Spleen (tissue), 11 donors: ENCODE data around the gene TRMT1. TPM values are rescaled to one million over a fixed set of nuclear protein-coding genes. Genes with fewer than 3 reads are reported as not detected.

Source experiments
- DNase-seq: peaks from one replicate; pipeline ENCODE4 v3.0.0-alpha.2; 2020
- H3K27ac ChIP-seq, 8 donors: fragments of 200-600 bp; sonication (generic) in 7 of 8; 1 replicate in 4 of 8; 2 replicates in 4 of 8; pipeline versions ENCODE4 v1.5.0 to v1.8.0; 2016 to 2021; ENCODE audit warnings: inconsistent platforms in 4 of 8, mild to moderate bottlenecking in 4 of 8, moderate library complexity in 1 of 8
- H3K27me3 ChIP-seq, 7 donors: fragments of 200-600 bp; sonication (generic) in 6 of 7; replicated peaks in 1 of 7; 1 replicate in 4 of 7; 2 replicates in 3 of 7; pipeline versions ENCODE4 v1.5.0 to v1.8.0; 2016 to 2021; ENCODE audit warnings: inconsistent platforms in 3 of 7, mild to moderate bottlenecking in 1 of 7
- H3K36me3 ChIP-seq, 6 donors: fragments of 200-600 bp; sonication (generic) in 5 of 6; 1 replicate in 4 of 6; 2 replicates in 2 of 6; pipeline versions ENCODE4 v1.5.0 to v1.8.0; 2016 to 2021; ENCODE audit warnings: inconsistent platforms in 2 of 6
- H3K4me1 ChIP-seq, 6 donors: fragments of 200-600 bp; sonication (generic) in 5 of 6; 1 replicate in 3 of 6; 2 replicates in 3 of 6; pipeline versions ENCODE4 v1.5.0 to v1.8.0; 2016 to 2021; ENCODE audit warnings: inconsistent platforms in 3 of 6
- H3K4me3 ChIP-seq, 8 donors: fragments of 200-600 bp; sonication (generic) in 7 of 8; 1 replicate in 4 of 8; 2 replicates in 4 of 8; pipeline versions ENCODE4 v1.5.0 to v1.8.0; 2016 to 2021; ENCODE audit warnings: inconsistent platforms in 4 of 8, mild to moderate bottlenecking in 4 of 8, moderate library complexity in 2 of 8
- H3K9me3 ChIP-seq, 8 donors: fragments of 200-600 bp; sonication (generic) in 7 of 8; 1 replicate in 4 of 8; 2 replicates in 4 of 8; pipeline versions ENCODE4 v1.5.0 to v1.8.0; 2016 to 2021; ENCODE audit warnings: inconsistent platforms in 4 of 8
- CTCF ChIP-seq, 11 experiments: fragments of 200-600 bp in 7 of 11; fragments of 450-650 bp in 4 of 11; sonication (generic) in 4 of 11; IDR thresholded peaks in 8 of 11; conservative IDR thresholded peaks in 3 of 11; 1 replicate in 7 of 11; 2 replicates in 4 of 11; pipeline versions ENCODE4 v1.4.0 to v1.8.0; 2016 to 2021; ENCODE audit warnings: antibody characterized with exemption in 11 of 11, inconsistent platforms in 4 of 11, mild to moderate bottlenecking in 1 of 11
- POLR2A ChIP-seq, 3 donors: fragments of 450-650 bp; IDR thresholded peaks; one replicate each; pipeline ENCODE4 v1.5.1; 2017; ENCODE audit warnings: antibody characterized with exemption in 3 of 3, mild to moderate bottlenecking in 1 of 3
- POLR2AphosphoS5 ChIP-seq, 3 donors: sonication (generic); formaldehyde crosslinking; IDR thresholded peaks; one replicate each; pipeline ENCODE4 v1.5.1; 2017; ENCODE audit warnings: antibody characterized with exemption in 3 of 3
- WGBS, 5 donors: extraction: QIAGEN DNeasy Blood & Tissue Kit in 3 of 5; methylation state at CpG; one replicate each; pipeline versions ENCODE4 v1.1.5 to v1.1.7; 2013 to 2018; 5-methylcytosine and 5-hydroxymethylcytosine counted together
- intact Hi-C: fragments of 100-400 bp; cut with DNase I; formaldehyde crosslinking; loops from one replicate; pipeline ENCODE4 v1.15.0; 2023; ENCODE audit warnings: low total_unique reads
- polyA plus RNA-seq, 3 donors: library from polyadenylated mRNA; stranded (reverse); fragments of 200-250 nt; gene quantifications; one replicate each; pipeline ENCODE4 v1.2.1, GENCODE V29; 2013
- total RNA-seq, 7 donors: library from RNA; depleted of rRNA in 3 of 7; stranded (reverse); fragments of >200 nt in 3 of 7; fragmentation: NEBNext Ultra II Directional in 4 of 7; extraction: Animal tissue kit (Norgen Biotek cat#: 25700) in 4 of 7; gene quantifications; one replicate each; pipeline versions ENCODE4 v1.1.0 to v1.2.1, GENCODE V29; 2016 to 2021
- donor health status: healthy with polysubstance abuse.
- donor health status: DM: no; HTN: no; CAD: no; lungs with moderate emphysema.
- donor health status: DM: no; HTN: no; CAD: no.
- donor health status: Bipolar disorder and iron deficiency.
- donor health status: healthy.
- donor health status: DM: no; HTN: no; CAD: no.
- donor health status: DM: yes; HTN: yes; CAD: no.

Gene TRMT1
- total and polyA plus RNA-seq, 10 donors, result 27.7 to 109 (median 47.3) TPM

DNA sequence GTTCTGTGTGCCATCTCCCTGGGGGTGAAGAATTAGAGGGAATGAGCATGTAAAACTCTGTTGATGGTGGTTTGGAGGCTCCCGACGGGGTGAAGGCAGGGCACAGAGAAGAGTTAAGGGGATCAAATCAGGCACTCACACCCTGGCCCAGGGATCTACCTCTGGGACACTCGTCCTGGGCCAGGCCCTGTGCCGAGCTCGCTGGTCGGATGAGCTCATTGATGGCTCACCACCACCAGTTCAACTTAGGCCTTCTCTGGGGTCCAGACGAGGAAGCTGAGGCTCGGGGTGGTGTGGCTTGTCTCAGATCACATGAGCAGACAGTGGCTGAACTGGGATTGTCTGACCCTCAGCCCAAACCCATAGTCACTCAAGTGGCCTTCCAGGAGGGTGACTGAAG is 3.1 kb upstream of the TRMT1 start:
- intact Hi-C loops, result no loop called here
- Histone ChIP-seq H3K27ac (peak overlapping the region in 2 of 8 donors; percentile 86 to 88), H3K4me3 (peak overlapping the region in 4 of 8 donors; percentile 6 to 100 (median 90)), H3K36me3 (peaks cover 0 to 29% (median 2%) of the 10 kb centered on the region in 6 donors), H3K4me1 (peaks cover 22 to 80% (median 60%) of the 10 kb centered on the region in 6 donors), H3K27me3 (no peaks in the 10 kb centered on the region), H3K9me3 (no peaks in the 10 kb centered on the region)
- 74 to 90% (median 79%) methylated on average over 7 to 8 of the region's 8 CpGs for WGBS, 5 donors
- no peak for TF ChIP-seq POLR2AphosphoS5 (IDR thresholded peaks at IDR 0.05)
- TF ChIP-seq CTCF (IDR thresholded peaks at IDR 0.05 in 8 of 11, conservative IDR thresholded peaks at IDR 0.05 in 3 of 11), result no peak
- TF ChIP-seq POLR2A (IDR thresholded peaks at IDR 0.05), result no peak
- DNase-seq, result no peak

- Histone ChIP-seq H3K4me1 (peaks cover 22 to 86% (median 60%) of the 10 kb centered on the region in 6 donors), H3K9me3 (no peaks in the 10 kb centered on the region), H3K36me3 (peaks cover 0 to 33% (median 9%) of the 10 kb centered on the region in 6 donors), H3K4me3 (peak overlapping the region; percentile 81 to 100 (median 98)), H3K27ac (peak overlapping the region in 5 of 8 donors; percentile 62 to 88 (median 84)), H3K27me3 (no peaks in the 10 kb centered on the region)
- TF ChIP-seq POLR2AphosphoS5 (IDR thresholded peaks at IDR 0.05), result no peak
- intact Hi-C loops, result no loop called here
- 1 to 3% (median 1%) methylated on average over 30 to 57 of the region's 57 CpGs for WGBS, 5 donors
- DNase-seq, result peak; percentile 91
Observed at GRCh38 chr19:13118424-13119193, 2.1 kb upstream of the TRMT1 start.

GRCh38 chr19:13117772-13118423 is 1.4 kb upstream of the TRMT1 start, which contains the start of gene NACC1:
Gene NACC1 (plus strand): TSS chr19:13118264. CDS start chr19:13135208, 16,944 bp downstream.
- peak in 1 of 11 experiments; percentile 15 for TF ChIP-seq CTCF (IDR thresholded peaks at IDR 0.05 in 8 of 11, conservative IDR thresholded peaks at IDR 0.05 in 3 of 11)
- TF ChIP-seq POLR2AphosphoS5 (IDR thresholded peaks at IDR 0.05), result peak; percentile 58 to 70 (median 59)
- no peak for TF ChIP-seq POLR2A (IDR thresholded peaks at IDR 0.05)
- intact Hi-C loops, result no loop called here
- 3 to 6% (median 3%) methylated on average over 26 to 65 of the region's 65 CpGs for whole genome bisulfite sequencing, 5 donors
- Histone ChIP-seq H3K9me3 (no peaks in the 10 kb centered on the region), H3K27me3 (no peaks in the 10 kb centered on the region), H3K27ac (peak within 1 kb of the TSS; percentile 71 to 88 (median 82)), H3K4me3 (peak within 1 kb of the TSS; percentile 81 to 100 (median 98)), H3K4me1 (peaks cover 22 to 82% (median 60%) of the 10 kb centered on the region in 6 donors), H3K36me3 (peaks cover 0 to 41% (median 14%) of the 10 kb centered on the region in 6 donors)
- DNase-seq, result peak; percentile 98

DNA sequence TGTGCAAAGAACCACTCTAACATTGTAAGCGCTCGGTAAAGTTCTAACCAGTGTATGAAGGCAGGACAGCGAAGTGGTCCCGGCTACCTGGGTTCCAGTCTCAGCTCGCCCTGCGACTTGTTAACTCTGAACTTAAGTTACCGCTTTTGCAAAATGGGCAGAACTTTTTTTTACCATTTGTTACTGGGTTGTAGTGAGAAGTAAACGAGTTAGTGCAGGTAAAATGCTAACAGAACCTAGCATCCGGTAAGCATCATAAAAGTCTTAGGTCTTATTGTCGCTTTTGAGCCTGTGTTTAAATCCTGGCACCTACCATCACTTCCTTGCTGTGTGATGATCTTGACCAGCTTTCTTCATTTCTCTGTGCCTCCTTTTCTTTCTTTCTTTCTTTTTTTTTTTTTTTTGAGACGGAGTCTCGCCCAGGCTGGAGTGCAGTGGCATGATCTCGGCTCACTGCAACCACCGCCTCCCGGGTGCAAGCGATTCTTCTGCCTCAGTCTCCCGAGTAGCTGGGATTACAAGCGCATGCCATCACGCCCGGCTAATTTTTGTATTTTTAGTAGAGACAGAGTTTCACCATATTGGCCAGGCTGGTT is 734 bp upstream of the TRMT1 start:
- no peak for DNase-seq
- Histone ChIP-seq H3K36me3 (peaks cover 0 to 47% (median 17%) of the 10 kb centered on the region in 6 donors), H3K4me1 (peaks cover 22 to 76% (median 60%) of the 10 kb centered on the region in 6 donors), H3K9me3 (no peaks in the 10 kb centered on the region), H3K27me3 (no peaks in the 10 kb centered on the region), H3K4me3 (peak overlapping the region; percentile 81 to 100 (median 97)), H3K27ac (peak overlapping the region; percentile 71 to 88 (median 82))
- TF ChIP-seq POLR2AphosphoS5 (IDR thresholded peaks at IDR 0.05) (no peak), POLR2A (IDR thresholded peaks at IDR 0.05) (no peak), CTCF (IDR thresholded peaks at IDR 0.05 in 8 of 11, conservative IDR thresholded peaks at IDR 0.05 in 3 of 11) (no peak)
- intact Hi-C loops, result no loop called here
- 12 to 26% (median 14%) methylated on average over 20 of the region's 20 CpGs for WGBS, 5 donors
